Thyroid gland (tissue), 4 donors: ENCODE data around the gene GBE1. TPM values are rescaled to one million over a fixed set of nuclear protein-coding genes. Genes with fewer than 3 reads are reported as not detected.
"Not testable (repeated sequence)": the region's sequence is repeated elsewhere in the genome, so short reads cannot be mapped to it uniquely, and the experiment has no call there.

Experiments used
- DNase-seq, 2 donors: peaks; one replicate each; pipeline ENCODE4 v3.0.0-alpha.2; 2019
- H3K27ac ChIP-seq, 3 donors: fragments of 200-600 bp; sonication (generic); 1 replicate in 2 of 3; 2 replicates in 1 of 3; pipeline ENCODE4 v1.5.1; 2016 to 2019; ENCODE audit warnings: mild to moderate bottlenecking in 1 of 3, moderate library complexity in 1 of 3
- H3K27me3 ChIP-seq: fragments of 200-600 bp; sonication (generic); one replicate; pipeline ENCODE4 v1.5.1; 2019
- H3K36me3 ChIP-seq, 2 donors: fragments of 200-600 bp; sonication (generic); one replicate each; pipeline ENCODE4 v1.5.1; 2016 to 2019
- H3K4me1 ChIP-seq, 2 donors: fragments of 200-600 bp; sonication (generic); one replicate each; pipeline ENCODE4 v1.5.1; 2017 to 2019
- H3K4me3 ChIP-seq, 3 donors: fragments of 200-600 bp; sonication (generic); replicated peaks in 1 of 3; 1 replicate in 2 of 3; 2 replicates in 1 of 3; pipeline ENCODE4 v1.5.1; 2016; ENCODE audit warnings: mild to moderate bottlenecking in 1 of 3
- H3K9me3 ChIP-seq: fragments of 200-600 bp; sonication (generic); one replicate; pipeline ENCODE4 v1.5.1; 2017
- POLR2A ChIP-seq, 2 donors: fragments of 450-650 bp; IDR thresholded peaks; one replicate each; pipeline ENCODE4 v1.6.1; 2017; ENCODE audit warnings: antibody characterized with exemption in 2 of 2, mild to moderate bottlenecking in 2 of 2, moderate library complexity in 1 of 2
- WGBS, 2 donors: methylation state at CpG; one replicate each; pipeline ENCODE4 v1.1.5; 2017; 5-methylcytosine and 5-hydroxymethylcytosine counted together
- intact Hi-C: fragments of 100-400 bp; cut with DNase I; formaldehyde crosslinking; loops from one replicate; pipeline ENCODE4 v1.15.1; 2023
- total RNA-seq, 4 donors: library from RNA; depleted of rRNA; stranded (reverse); fragments of >200 nt; gene quantifications; one replicate each; pipeline ENCODE4 v1.2.3, GENCODE V29; 2016
- TF ChIP-seq, protein P1 (sequence below), 6 experiments: fragments of 200-600 bp in 3 of 6; fragments of 450-650 bp in 3 of 6; sonication (generic) in 3 of 6; IDR thresholded peaks; one replicate each; pipeline ENCODE4 v1.5.1; 2016 to 2019; ENCODE audit warnings: antibody characterized with exemption in 6 of 6, mild to moderate bottlenecking in 2 of 6, inconsistent platforms in 1 of 6, moderate library complexity in 1 of 6

The GBE1 gene
- total RNA-seq, 4 donors from 2014 or later, result 33.4 to 58.4 (median 40.8) TPM

DNA sequence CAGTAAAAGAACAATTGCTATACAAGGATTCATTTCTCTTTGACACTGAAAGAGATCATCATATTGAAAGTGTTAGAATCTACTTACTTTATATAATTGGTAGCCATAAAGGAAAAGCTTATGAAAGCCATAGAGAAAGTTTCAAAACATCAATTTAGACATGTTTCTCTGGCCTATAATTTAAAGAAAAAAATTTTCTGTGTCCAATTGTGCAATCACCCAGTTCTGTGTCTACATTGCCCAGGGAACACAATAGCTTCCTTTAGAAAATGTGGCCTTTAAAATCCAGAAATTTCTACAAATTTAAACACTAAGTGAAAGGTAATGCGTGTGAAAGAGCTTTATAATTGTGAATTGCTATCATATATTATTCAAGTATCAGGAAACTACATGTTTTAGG, 259.2 kb downstream of the GBE1 start:
- 95 to 98% methylated on average over 1 of the region's 1 CpG for WGBS, 2 donors
- intact Hi-C loops, result no loop called here
- no peak for DNase-seq
- H3K27me3 ChIP-seq, result no peaks in the 10 kb centered on the region
- no peaks in the 10 kb centered on the region for H3K4me1 ChIP-seq
- no peaks in the 10 kb centered on the region for H3K36me3 ChIP-seq
- H3K4me3 ChIP-seq, result no peak overlapping the region
- H3K27ac ChIP-seq, result no peak overlapping the region
- no peak for TF ChIP-seq POLR2A (IDR thresholded peaks at IDR 0.05)
- TF ChIP-seq, protein P1, sequence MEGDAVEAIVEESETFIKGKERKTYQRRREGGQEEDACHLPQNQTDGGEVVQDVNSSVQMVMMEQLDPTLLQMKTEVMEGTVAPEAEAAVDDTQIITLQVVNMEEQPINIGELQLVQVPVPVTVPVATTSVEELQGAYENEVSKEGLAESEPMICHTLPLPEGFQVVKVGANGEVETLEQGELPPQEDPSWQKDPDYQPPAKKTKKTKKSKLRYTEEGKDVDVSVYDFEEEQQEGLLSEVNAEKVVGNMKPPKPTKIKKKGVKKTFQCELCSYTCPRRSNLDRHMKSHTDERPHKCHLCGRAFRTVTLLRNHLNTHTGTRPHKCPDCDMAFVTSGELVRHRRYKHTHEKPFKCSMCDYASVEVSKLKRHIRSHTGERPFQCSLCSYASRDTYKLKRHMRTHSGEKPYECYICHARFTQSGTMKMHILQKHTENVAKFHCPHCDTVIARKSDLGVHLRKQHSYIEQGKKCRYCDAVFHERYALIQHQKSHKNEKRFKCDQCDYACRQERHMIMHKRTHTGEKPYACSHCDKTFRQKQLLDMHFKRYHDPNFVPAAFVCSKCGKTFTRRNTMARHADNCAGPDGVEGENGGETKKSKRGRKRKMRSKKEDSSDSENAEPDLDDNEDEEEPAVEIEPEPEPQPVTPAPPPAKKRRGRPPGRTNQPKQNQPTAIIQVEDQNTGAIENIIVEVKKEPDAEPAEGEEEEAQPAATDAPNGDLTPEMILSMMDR (IDR thresholded peaks at IDR 0.05), result no peak
- no peaks in the 10 kb centered on the region for H3K9me3 ChIP-seq

DNA sequence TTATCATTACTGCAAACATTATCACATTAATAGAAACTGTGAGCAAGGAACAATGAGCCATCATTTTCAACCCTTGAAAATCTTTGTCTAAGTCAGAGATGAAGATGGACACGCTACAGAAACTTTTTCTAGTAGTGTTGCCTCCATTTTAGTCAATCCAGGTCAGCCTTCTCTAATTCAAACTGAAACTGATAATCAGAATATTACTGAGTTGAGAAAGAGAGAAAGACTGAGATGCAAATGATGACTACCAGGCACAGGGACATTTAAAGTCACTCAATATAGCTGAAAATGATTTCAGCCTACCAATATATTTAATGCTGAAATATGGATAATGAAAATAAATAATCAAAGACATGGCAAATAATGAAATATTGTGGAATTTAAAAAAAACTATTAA, 261.4 kb downstream of the GBE1 start:
- Histone ChIP-seq H3K9me3 (no peaks in the 10 kb centered on the region), H3K27me3 (no peaks in the 10 kb centered on the region), H3K4me1 (no peaks in the 10 kb centered on the region), H3K36me3 (no peaks in the 10 kb centered on the region), H3K27ac (no peak overlapping the region), H3K4me3 (no peak overlapping the region)
- DNase-seq, result no peak
- WGBS, 2 donors, result 93 to 100% methylated on average over 1 of the region's 1 CpG
- TF ChIP-seq, protein P1 (IDR thresholded peaks at IDR 0.05), result no peak
- TF ChIP-seq POLR2A (IDR thresholded peaks at IDR 0.05), result no peak
- intact Hi-C loops, result no loop called here

DNA sequence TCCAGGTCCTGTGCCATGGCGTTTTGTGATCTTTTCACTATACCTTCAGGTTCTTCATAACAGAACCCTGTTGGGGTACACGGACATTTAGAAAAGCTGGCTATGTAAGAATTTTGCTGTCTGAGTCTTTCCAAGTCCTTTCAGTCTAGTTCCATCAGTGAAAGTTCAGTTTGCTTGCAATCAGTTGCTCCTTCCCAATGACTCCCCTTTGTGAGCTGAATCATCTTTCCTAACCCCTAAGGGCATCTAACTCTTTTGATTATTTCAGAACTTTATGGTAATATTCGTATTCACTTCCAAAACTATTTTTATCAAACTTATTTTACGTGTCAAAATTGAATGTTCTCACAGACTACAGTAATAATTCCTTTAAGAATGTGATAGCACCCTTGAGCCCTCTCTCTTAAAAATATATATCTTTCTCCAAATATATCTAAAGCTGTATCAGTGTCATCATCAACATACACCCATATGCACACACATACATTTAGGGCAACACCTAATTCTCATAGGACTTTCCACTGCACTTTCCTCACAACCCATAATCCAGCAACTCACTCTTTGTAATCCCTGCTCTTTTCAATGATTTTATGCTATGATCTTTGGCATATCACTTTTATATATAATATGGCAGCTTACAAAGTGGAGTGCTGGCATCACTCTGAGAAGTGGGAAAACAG, 263.7 kb downstream of the GBE1 start:
- no peak for DNase-seq
- Histone ChIP-seq H3K4me1 (no peaks in the 10 kb centered on the region), H3K27me3 (no peaks in the 10 kb centered on the region), H3K4me3 (no peak overlapping the region), H3K9me3 (no peaks in the 10 kb centered on the region), H3K36me3 (no peaks in the 10 kb centered on the region), H3K27ac (no peak overlapping the region)
- no peak for TF ChIP-seq POLR2A (IDR thresholded peaks at IDR 0.05)
- TF ChIP-seq, protein P1 (IDR thresholded peaks at IDR 0.05), result no peak
- intact Hi-C loops, result no loop called here
- WGBS, 2 donors, result 90 to 91% methylated on average over 4 of the region's 4 CpGs

DNA sequence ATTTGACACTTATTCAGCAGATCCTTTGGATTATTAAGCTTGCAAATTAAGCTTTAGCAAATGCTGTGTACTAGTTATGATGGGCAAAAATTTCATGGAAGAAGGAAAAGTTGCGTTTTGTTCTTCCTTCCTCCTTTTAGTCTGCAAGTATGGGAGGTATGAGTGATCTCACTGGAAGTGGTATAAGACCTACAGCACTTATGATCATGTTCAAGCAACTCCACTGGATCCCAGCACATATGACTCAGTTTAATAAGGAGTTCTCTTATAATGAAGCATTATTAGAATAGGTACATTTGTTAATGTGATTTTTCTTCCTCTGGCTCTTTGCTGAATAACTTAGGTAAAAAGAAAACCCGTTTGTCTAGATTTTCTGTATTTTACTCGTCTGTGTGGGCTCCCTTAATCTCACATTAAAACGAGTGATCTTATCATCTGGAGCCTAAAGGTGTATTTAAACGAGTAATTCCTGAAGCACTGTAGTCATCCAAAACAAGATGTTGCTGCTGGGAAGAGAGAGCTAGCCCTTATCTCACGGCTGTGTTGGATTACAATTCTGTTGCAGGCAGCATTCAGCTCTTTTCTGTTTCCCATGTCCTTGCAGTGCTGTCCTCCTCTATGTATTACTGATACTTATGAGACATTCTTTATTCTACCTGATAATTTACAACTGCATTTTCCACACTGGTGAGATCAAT, 264.9 kb downstream of the GBE1 start:
- Histone ChIP-seq H3K36me3 (no peaks in the 10 kb centered on the region), H3K4me3 (no peak overlapping the region), H3K4me1 (no peaks in the 10 kb centered on the region), H3K9me3 (no peaks in the 10 kb centered on the region), H3K27ac (no peak overlapping the region), H3K27me3 (no peaks in the 10 kb centered on the region)
- intact Hi-C loops, result no loop called here
- no peak for DNase-seq
- 58 to 61% methylated on average over 6 of the region's 6 CpGs for WGBS, 2 donors
- TF ChIP-seq POLR2A (IDR thresholded peaks at IDR 0.05), result no peak
- TF ChIP-seq, protein P1 (IDR thresholded peaks at IDR 0.05), result no peak

DNA sequence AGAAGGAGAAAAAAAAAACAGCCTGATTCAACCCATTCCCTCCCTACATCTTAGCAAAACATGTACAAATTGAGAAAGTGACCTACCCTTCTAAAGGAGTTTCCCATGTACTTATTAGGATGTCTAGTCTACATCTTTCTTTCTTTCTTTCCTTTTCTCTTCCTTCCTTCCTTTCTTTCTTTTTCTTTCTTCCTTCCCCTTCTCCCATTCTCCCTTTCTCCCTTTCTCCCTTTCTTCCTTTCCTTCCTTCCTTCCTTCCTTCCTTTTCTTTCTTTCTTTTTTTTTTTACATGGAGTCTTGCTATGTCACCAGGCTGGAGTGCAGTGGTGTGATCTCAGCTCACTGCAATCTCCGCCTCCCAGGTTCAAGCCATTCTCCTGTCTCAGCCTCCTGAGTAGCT, 269.0 kb downstream of the GBE1 start:
- DNase-seq, H3K9me3 ChIP-seq, H3K4me1 ChIP-seq, H3K4me3 ChIP-seq, H3K27ac ChIP-seq, H3K36me3 ChIP-seq, H3K27me3 ChIP-seq, intact Hi-C loops: not testable (repeated sequence)
- WGBS, 2 donors, result 100% methylated on average over 1 of the region's 1 CpG
